H9 (cell line): ENCODE measurements around the gene LTBP4. TPM values are rescaled to one million over a fixed set of nuclear protein-coding genes. Genes with fewer than 3 reads are reported as not detected.

Experiments
- DNase-seq: peaks from one replicate; pipeline ENCODE4 v3.0.0-alpha.2; 2017
- H2AFZ ChIP-seq: one replicate; pipeline ENCODE4 v1.6.1; 2013; ENCODE audit warnings: mild to moderate bottlenecking, low read length, control low read depth, moderate library complexity
- H2AK5ac ChIP-seq: 2 replicates; pipeline ENCODE4 v1.6.1; 2013; ENCODE audit warnings: low read length, control low read depth, mixed read lengths; ENCODE audit not compliant: insufficient read length
- H2BK120ac ChIP-seq: one replicate; pipeline ENCODE4 v1.6.1; 2013; ENCODE audit warnings: low read depth, mild to moderate bottlenecking, low read length, control low read depth, inconsistent platforms; ENCODE audit not compliant: poor library complexity, severe bottlenecking
- H2BK12ac ChIP-seq: 2 replicates; pipeline ENCODE4 v1.6.1; 2013; ENCODE audit warnings: low read length, control low read depth, mixed read lengths, low read depth; ENCODE audit not compliant: insufficient read length
- H2BK15ac ChIP-seq: 2 replicates; pipeline ENCODE4 v1.6.1; 2013; ENCODE audit warnings: low read depth, low read length, control low read depth
- H2BK20ac ChIP-seq: one replicate; pipeline ENCODE4 v1.6.1; 2013; ENCODE audit warnings: low read depth, mild to moderate bottlenecking, low read length, control low read depth, inconsistent platforms; ENCODE audit not compliant: poor library complexity, severe bottlenecking
- H2BK5ac ChIP-seq: 2 replicates; pipeline ENCODE4 v1.6.1; 2013; ENCODE audit warnings: low read length, control low read depth, mixed read lengths; ENCODE audit not compliant: insufficient read length
- H3K14ac ChIP-seq: 2 replicates; pipeline ENCODE4 v1.6.1; 2013; ENCODE audit warnings: low read length, control low read depth; ENCODE audit not compliant: insufficient read depth
- H3K18ac ChIP-seq: 2 replicates; pipeline ENCODE4 v1.6.1; 2013; ENCODE audit warnings: low read depth, mild to moderate bottlenecking, mixed read lengths, low read length, control low read depth; ENCODE audit not compliant: insufficient read length
- H3K23ac ChIP-seq: 2 replicates; pipeline ENCODE4 v1.6.1; 2013; ENCODE audit warnings: low read length, control low read depth, mixed read lengths, low read depth; ENCODE audit not compliant: insufficient read length
- H3K23me2 ChIP-seq: 2 replicates; pipeline ENCODE4 v1.6.1; 2013; ENCODE audit warnings: low read depth, mild to moderate bottlenecking, mixed read lengths, low read length, control low read depth; ENCODE audit not compliant: insufficient read length, poor library complexity, severe bottlenecking
- H3K27ac ChIP-seq: 2 replicates; pipeline ENCODE4 v1.5.1; 2013; ENCODE audit warnings: low read length, control low read depth, mixed read lengths, low read depth; ENCODE audit not compliant: insufficient read length
- H3K27me3 ChIP-seq: 2 replicates; pipeline ENCODE4 v1.6.1; 2013; ENCODE audit warnings: low read length, control low read depth, inconsistent platforms; ENCODE audit not compliant: insufficient read depth
- H3K4ac ChIP-seq: 2 replicates; pipeline ENCODE4 v1.6.1; 2013; ENCODE audit warnings: low read depth, mild to moderate bottlenecking, control low read depth, inconsistent platforms, low read length, moderate library complexity
- H3K4me1 ChIP-seq: 2 replicates; pipeline ENCODE4 v1.6.1; 2013; ENCODE audit warnings: low read length, control low read depth, inconsistent platforms; ENCODE audit not compliant: insufficient read depth
- H3K4me2 ChIP-seq: 2 replicates; pipeline ENCODE4 v1.6.1; 2013; ENCODE audit warnings: low read length, control low read depth, mixed read lengths; ENCODE audit not compliant: insufficient read length, insufficient read depth
- H3K56ac ChIP-seq: 2 replicates; pipeline ENCODE4 v1.6.1; 2013; ENCODE audit warnings: low read depth, mild to moderate bottlenecking, mixed read lengths, low read length, control low read depth; ENCODE audit not compliant: insufficient read length
- H3K79me1 ChIP-seq: 2 replicates; pipeline ENCODE4 v1.6.1; 2013; ENCODE audit warnings: low read depth, mild to moderate bottlenecking, moderate library complexity, low read length, control low read depth, inconsistent platforms; ENCODE audit not compliant: insufficient read depth, poor library complexity, severe bottlenecking
- H3K79me2 ChIP-seq: 2 replicates; pipeline ENCODE4 v1.6.1; 2013; ENCODE audit warnings: low read length, control low read depth, inconsistent platforms; ENCODE audit not compliant: insufficient read depth
- H3K9ac ChIP-seq: 2 replicates; pipeline ENCODE4 v1.6.1; 2013; ENCODE audit warnings: low read length, control low read depth, mixed read lengths; ENCODE audit not compliant: insufficient read length; ENCODE audit errors: extremely low read depth
- H3K9me3 ChIP-seq: one replicate; pipeline ENCODE4 v1.6.1; 2013; ENCODE audit warnings: low read depth, low read length, inconsistent platforms; ENCODE audit not compliant: control insufficient read depth
- H3T11ph ChIP-seq: one replicate; pipeline ENCODE4 v1.6.1; 2013; ENCODE audit warnings: mild to moderate bottlenecking, low read length, control low read depth, inconsistent platforms
- H4K20me1 ChIP-seq: one replicate; pipeline ENCODE4 v1.6.1; 2013; ENCODE audit not compliant: control insufficient read depth, insufficient read length, insufficient read depth
- H4K5ac ChIP-seq: 2 replicates; pipeline ENCODE4 v1.6.1; 2013; ENCODE audit warnings: low read depth, mild to moderate bottlenecking, mixed read lengths, low read length, control low read depth; ENCODE audit not compliant: insufficient read length
- H4K8ac ChIP-seq: replicated peaks from 2 replicates; pipeline ENCODE4 v1.6.1; 2013; ENCODE audit warnings: low read length, control low read depth, mixed read lengths, low read depth; ENCODE audit not compliant: insufficient read length
- H4K91ac ChIP-seq: 2 replicates; pipeline ENCODE4 v1.6.1; 2013; ENCODE audit warnings: low read depth, mild to moderate bottlenecking, moderate library complexity, mixed read lengths, low read length, control low read depth; ENCODE audit not compliant: insufficient read length
- H3K27ac Mint-ChIP-seq, 3 experiments: 2 replicates in 2 of 3; 3 replicates in 1 of 3; pipeline ENCODE4 v1.8.0; 2020 to 2021; ENCODE audit warnings: mixed read lengths in 3 of 3, mild to moderate bottlenecking in 1 of 3, moderate library complexity in 1 of 3
- H3K27me3 Mint-ChIP-seq: 2 replicates; pipeline ENCODE4 v1.8.0; 2021; ENCODE audit warnings: low read depth, mild to moderate bottlenecking, moderate library complexity, mixed read lengths
- H3K36me3 Mint-ChIP-seq, 3 experiments: 2 replicates in 2 of 3; 3 replicates in 1 of 3; pipeline ENCODE4 v1.8.0; 2020 to 2021; ENCODE audit warnings: low read depth in 3 of 3, mixed read lengths in 3 of 3; ENCODE audit not compliant: insufficient read depth in 1 of 3
- H3K4me1 Mint-ChIP-seq, 2 experiments: 2 replicates each; pipeline ENCODE4 v1.8.0; 2020; ENCODE audit warnings: mixed read lengths in 2 of 2
- H3K4me3 Mint-ChIP-seq, 2 experiments: 2 replicates in 1 of 2; 3 replicates in 1 of 2; pipeline ENCODE4 v1.8.0; 2020 to 2021; ENCODE audit warnings: mild to moderate bottlenecking in 2 of 2, mixed read lengths in 2 of 2, moderate library complexity in 1 of 2
- H3K9me3 Mint-ChIP-seq, 2 experiments: 2 replicates in 1 of 2; 3 replicates in 1 of 2; pipeline ENCODE4 v1.8.0; 2020; ENCODE audit warnings: mild to moderate bottlenecking in 2 of 2, mixed read lengths in 2 of 2, moderate library complexity in 1 of 2
- WGBS: extraction: QIAGEN DNeasy Blood & Tissue Kit; methylation state at CpG from one replicate; pipeline ENCODE4 v1.1.7; 2013; ENCODE audit warnings: missing lambda C conversion rate, low lambda C conversion rate, mixed read lengths; ENCODE audit not compliant: insufficient read length; ENCODE audit errors: extremely low coverage; 5-methylcytosine and 5-hydroxymethylcytosine counted together
- total RNA-seq: library from RNA; stranded (reverse); gene quantifications from 2 replicates; pipeline ENCODE4 v1.2.1, GENCODE V29; 2021
- TF ChIP-seq, protein P1 (sequence below): fragments of 200-600 bp; sonication (generic); conservative IDR thresholded peaks from 3 replicates; pipeline ENCODE4 v1.8.0; 2021; ENCODE audit warnings: antibody characterized with exemption, mild to moderate bottlenecking

The LTBP4 gene
- total RNA-seq, 1 experiment from 2014 or later: 129 TPM

DNA sequence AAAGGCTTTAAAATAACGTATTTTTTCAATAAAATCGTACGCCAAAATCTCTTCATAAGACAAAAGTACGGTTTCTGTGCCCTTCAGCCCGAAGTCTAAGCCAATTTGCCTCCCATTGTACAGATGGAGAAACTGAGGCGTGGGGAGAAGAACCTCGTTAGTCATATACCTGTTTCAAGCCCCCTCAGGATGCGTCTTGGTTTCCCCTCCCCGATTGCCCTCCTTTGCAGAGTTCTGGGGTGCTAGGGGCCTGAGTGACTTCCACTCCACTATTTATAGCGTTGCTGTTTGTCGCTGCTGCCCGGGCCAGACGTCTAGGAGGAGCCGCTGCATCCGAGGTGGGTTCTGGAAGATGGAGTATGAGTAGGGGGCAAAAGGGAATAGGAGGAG is 2.3 kb upstream of the LTBP4 start:
- Histone ChIP-seq H3K18ac (no peak overlapping the region), H3K27ac (no peak overlapping the region), H3K9me3 (no peaks in the 10 kb centered on the region), H3K4me1 (peaks cover 7% of the 10 kb centered on the region), H3K4me2 (peak overlapping the region; percentile 1), H3T11ph (no peak overlapping the region), H3K9ac (no peak overlapping the region), H3K4ac (no peak overlapping the region), H3K27me3 (peaks cover 10% of the 10 kb centered on the region; the same call in 1 of the 2 replicates), H4K91ac (no peak overlapping the region), H2BK15ac (no peak overlapping the region), H3K14ac (no peak overlapping the region), H3K56ac (no peak overlapping the region), H2AK5ac (no peak overlapping the region), H3K23me2 (peaks cover 17% of the 10 kb centered on the region), H4K8ac (no peak overlapping the region), H2BK120ac (no peak overlapping the region), H3K79me1 (no peaks in the 10 kb centered on the region), H2AFZ (no peak overlapping the region), H2BK12ac (no peak overlapping the region), H4K20me1 (no peaks in the 10 kb centered on the region), H3K23ac (no peak overlapping the region), H3K79me2 (no peaks in the 10 kb centered on the region), H2BK5ac (no peak overlapping the region), H2BK20ac (no peak overlapping the region), H4K5ac (no peak overlapping the region)
- H3K4me3 Mint-ChIP-seq: peak overlapping the region; percentile 77 to 88; a peak in 4 of 5 replicates
- H3K27ac Mint-ChIP-seq: no peak overlapping the region
- WGBS: no CpG with 5 or more reads among the region's 15 CpGs
- H3K4me1 Mint-ChIP-seq: peaks cover 40 to 58% of the 10 kb centered on the region in 2 experiments
- no peak for DNase-seq
- H3K27me3 Mint-ChIP-seq: peaks cover 59% of the 10 kb centered on the region
- no peaks in the 10 kb centered on the region for H3K9me3 Mint-ChIP-seq
- H3K36me3 Mint-ChIP-seq: peaks cover 0 to 3% (median 0%) of the 10 kb centered on the region in 3 experiments; a peak in 2 of 7 replicates
- TF ChIP-seq, protein P1, sequence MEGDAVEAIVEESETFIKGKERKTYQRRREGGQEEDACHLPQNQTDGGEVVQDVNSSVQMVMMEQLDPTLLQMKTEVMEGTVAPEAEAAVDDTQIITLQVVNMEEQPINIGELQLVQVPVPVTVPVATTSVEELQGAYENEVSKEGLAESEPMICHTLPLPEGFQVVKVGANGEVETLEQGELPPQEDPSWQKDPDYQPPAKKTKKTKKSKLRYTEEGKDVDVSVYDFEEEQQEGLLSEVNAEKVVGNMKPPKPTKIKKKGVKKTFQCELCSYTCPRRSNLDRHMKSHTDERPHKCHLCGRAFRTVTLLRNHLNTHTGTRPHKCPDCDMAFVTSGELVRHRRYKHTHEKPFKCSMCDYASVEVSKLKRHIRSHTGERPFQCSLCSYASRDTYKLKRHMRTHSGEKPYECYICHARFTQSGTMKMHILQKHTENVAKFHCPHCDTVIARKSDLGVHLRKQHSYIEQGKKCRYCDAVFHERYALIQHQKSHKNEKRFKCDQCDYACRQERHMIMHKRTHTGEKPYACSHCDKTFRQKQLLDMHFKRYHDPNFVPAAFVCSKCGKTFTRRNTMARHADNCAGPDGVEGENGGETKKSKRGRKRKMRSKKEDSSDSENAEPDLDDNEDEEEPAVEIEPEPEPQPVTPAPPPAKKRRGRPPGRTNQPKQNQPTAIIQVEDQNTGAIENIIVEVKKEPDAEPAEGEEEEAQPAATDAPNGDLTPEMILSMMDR: no peak
